Right lobe of liver (tissue), 4 donors: ENCODE measurements around the gene KRTAP10-10.

Experiments
- POLR2A ChIP-seq: fragments of 450-650 bp; IDR thresholded peaks from one replicate; pipeline ENCODE4 v1.6.1; 2017; ENCODE audit warnings: antibody characterized with exemption, mild to moderate bottlenecking
- TF ChIP-seq, protein P1 (sequence below), 4 donors: fragments of 200-600 bp in 3 of 4; fragments of 450-650 bp in 1 of 4; IDR thresholded peaks; one replicate each; pipeline versions ENCODE4 v1.5.1 to v1.8.0; 2016 to 2022; ENCODE audit warnings: antibody characterized with exemption in 4 of 4, mild to moderate bottlenecking in 2 of 4
- donor health status: DM: no; HTN: no; CAD: no.
- donor health status: DM: no; HTN: no; CAD: no.
- donor health status: DM: no; HTN: yes; CAD: no.

DNA sequence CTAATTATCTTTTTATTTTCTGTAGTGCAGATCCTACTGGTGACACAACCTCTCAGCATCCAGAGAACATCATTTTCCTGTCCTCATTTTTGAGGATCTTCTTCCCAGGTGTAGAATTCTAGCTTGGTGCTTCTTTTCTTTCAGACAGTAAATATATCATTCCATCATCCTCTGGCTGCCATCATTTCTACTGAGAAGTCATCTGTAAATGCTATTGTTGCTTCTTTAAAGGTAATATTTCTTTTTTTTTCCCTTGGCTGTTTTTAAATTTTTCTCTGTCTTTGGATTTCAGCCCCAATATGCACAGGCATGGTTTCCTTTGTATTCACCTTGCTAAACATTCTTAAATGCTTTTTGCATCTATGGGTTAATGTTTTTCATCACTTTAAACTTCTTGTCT is 13.6 kb upstream of the KRTAP10-10 start:
- TF ChIP-seq, protein P1, sequence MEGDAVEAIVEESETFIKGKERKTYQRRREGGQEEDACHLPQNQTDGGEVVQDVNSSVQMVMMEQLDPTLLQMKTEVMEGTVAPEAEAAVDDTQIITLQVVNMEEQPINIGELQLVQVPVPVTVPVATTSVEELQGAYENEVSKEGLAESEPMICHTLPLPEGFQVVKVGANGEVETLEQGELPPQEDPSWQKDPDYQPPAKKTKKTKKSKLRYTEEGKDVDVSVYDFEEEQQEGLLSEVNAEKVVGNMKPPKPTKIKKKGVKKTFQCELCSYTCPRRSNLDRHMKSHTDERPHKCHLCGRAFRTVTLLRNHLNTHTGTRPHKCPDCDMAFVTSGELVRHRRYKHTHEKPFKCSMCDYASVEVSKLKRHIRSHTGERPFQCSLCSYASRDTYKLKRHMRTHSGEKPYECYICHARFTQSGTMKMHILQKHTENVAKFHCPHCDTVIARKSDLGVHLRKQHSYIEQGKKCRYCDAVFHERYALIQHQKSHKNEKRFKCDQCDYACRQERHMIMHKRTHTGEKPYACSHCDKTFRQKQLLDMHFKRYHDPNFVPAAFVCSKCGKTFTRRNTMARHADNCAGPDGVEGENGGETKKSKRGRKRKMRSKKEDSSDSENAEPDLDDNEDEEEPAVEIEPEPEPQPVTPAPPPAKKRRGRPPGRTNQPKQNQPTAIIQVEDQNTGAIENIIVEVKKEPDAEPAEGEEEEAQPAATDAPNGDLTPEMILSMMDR (IDR thresholded peaks at IDR 0.05) = no peak
- TF ChIP-seq POLR2A = no peak
